Astrocyte of the cerebellum (primary cell): ENCODE results near the gene TMEM131.
"Not testable (repeated sequence)": the region's sequence is repeated elsewhere in the genome, so short reads cannot be mapped to it uniquely, and the experiment has no call there.

Source experiments
- DNase-seq: peaks from one replicate; pipeline ENCODE4 v3.0.0-alpha.2; 2011; ENCODE audit warnings: low read depth
- H3K4me3 ChIP-seq: 2 replicates; pipeline ENCODE4 v1.5.1; 2011; ENCODE audit warnings: mild to moderate bottlenecking, low read depth, low read length, moderate library complexity
- in situ Hi-C: cut with HindIII; loops from 2 replicates; pipeline ENCODE4 v1.10.0; 2017; ENCODE audit warnings: low sequenced_read_pairs
- TF ChIP-seq, protein P1 (sequence below): IDR thresholded peaks from 2 replicates; pipeline ENCODE4 v1.5.1; 2012; ENCODE audit warnings: low read length, low read depth, moderate library complexity, mild to moderate bottlenecking; ENCODE audit errors: missing control alignments

TMEM131 gene

DNA sequence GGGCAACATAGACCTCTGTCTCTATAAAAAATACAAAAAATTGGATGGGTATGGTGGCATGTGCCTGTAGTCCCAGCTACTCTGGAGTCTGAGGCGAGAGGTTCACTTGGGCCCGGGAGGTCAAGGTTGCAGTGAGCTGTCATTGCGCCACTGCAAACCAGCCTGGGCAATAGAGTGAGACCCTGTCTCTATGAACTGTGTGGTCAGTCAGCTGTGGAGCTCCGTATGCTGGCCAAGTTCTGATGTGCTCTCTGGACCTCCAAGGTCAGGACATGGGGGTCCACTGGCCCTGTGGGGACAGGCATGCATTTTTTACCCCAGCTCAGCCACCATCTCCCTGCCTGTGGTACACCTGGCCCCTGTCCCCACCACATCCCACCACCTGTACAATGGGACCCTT lies 71.6 kb downstream of the TMEM131 start:
- in situ Hi-C loops: no loop called here
- DNase-seq: no peak
- H3K4me3 ChIP-seq: no peak overlapping the region
- TF ChIP-seq, protein P1, sequence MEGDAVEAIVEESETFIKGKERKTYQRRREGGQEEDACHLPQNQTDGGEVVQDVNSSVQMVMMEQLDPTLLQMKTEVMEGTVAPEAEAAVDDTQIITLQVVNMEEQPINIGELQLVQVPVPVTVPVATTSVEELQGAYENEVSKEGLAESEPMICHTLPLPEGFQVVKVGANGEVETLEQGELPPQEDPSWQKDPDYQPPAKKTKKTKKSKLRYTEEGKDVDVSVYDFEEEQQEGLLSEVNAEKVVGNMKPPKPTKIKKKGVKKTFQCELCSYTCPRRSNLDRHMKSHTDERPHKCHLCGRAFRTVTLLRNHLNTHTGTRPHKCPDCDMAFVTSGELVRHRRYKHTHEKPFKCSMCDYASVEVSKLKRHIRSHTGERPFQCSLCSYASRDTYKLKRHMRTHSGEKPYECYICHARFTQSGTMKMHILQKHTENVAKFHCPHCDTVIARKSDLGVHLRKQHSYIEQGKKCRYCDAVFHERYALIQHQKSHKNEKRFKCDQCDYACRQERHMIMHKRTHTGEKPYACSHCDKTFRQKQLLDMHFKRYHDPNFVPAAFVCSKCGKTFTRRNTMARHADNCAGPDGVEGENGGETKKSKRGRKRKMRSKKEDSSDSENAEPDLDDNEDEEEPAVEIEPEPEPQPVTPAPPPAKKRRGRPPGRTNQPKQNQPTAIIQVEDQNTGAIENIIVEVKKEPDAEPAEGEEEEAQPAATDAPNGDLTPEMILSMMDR: no peak

DNA sequence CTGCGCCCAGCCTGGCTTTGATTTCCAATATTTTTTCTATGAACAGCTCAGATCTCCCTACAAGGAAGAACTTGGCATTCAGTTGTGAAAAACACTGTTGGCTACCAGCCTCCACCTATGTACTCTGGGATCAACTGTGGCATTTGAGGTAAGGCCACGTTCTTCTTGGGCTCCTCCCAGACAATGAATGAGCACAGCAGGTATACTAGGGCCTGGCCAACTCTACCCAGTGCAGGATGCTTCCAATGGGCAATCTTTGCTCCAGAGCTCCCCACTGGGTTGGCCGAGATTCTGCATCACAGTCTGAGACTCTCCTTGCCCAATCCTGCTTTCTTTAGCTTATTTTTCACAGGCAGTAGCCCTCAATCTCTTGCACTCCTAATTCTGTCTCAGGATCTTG lies 75.9 kb downstream of the TMEM131 start:
- TF ChIP-seq, protein P1: no peak
- no peak overlapping the region for H3K4me3 ChIP-seq
- DNase-seq: no peak
- in situ Hi-C loops: no loop called here

DNA sequence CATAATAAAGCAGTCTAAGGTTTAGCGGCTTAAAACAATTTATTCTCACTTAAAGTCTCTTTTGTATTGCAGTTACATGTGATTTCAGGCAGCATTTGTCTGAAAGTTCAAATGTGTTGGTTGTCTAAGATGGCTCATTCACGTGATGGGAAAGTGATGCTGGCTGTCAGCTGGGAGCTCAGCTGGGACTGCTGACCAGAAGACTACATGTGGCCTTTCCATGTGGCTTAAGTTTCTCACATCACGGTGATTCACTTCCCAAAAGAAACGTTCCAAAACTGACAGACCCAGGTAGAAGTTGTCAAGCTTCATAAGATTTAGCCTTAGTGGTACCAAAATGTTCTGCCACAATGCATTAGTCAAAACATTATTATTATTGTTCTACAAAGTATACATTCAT lies 76.9 kb downstream of the TMEM131 start:
- no peak overlapping the region for H3K4me3 ChIP-seq
- in situ Hi-C loops: no loop called here
- DNase-seq: no peak
- TF ChIP-seq, protein P1: no peak

DNA sequence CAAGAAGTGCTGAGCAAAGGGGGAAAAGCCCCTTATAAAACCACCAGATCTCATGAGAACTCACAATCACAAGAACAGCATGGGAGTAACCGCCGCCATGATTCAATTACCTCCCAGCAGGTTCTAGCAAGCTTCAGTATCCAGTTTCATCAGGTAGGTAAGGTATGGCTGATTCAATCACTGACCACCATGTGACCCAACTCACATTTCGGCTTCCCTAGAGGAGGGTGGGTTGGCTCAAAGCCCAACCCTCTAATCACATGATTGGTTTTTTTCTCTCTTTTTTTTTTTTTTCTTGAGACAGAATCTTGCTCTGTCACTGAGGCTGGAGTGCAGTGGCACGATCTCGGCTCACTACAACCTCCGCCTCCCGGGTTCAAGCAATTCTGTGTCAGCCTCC lies 78.1 kb downstream of the TMEM131 start:
- in situ Hi-C loops: not testable (repeated sequence)

DNA sequence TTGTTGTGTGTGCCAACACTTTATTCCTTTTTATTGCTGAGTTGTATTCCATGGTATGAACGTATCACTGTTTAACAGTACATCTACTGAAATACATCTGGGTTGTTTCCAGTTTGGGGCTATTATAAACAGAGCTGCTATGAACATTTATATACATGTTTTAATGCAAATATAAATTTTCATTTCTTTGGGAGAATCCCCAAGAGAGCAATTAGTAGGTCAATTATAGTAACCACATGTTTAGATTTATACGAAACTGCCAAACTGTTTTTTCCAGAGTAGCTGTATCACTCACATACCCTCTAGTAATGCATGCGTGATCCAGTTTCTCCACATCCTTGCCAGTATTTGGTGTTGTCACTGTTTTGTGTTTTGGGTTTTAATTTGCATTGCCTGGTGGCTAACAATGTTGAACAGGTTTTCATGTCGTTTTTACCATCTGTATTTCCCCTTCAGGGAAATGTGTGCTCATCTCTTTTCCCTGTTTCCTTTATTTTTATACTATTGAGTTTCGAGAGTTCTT lies 81.0 kb downstream of the TMEM131 start:
- H3K4me3 ChIP-seq: no peak overlapping the region
- TF ChIP-seq, protein P1: no peak
- in situ Hi-C loops: no loop called here
- no peak for DNase-seq

More for the DNA sequence above, 78.1 kb downstream of the TMEM131 start:
- not testable (repeated sequence) for H3K4me3 ChIP-seq, DNase-seq

DNA sequence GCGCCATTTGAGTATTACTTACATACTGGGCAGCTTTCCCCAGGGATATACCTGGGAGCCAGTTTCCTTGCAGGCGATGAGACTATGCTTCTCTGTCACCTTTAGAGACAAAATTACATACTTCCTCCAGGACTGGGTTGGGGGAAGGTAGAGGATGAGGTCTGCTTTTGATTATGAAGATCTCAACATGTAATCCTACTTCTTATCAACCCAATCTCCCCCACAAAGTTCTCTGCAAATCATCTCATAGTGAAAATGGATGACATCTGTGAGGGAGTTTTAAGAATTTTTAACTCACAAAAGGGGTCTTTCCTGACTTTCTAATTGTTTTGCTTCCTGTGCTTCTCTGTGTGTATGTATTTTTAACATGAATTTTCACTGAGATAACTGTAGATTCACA lies 81.9 kb downstream of the TMEM131 start:
- TF ChIP-seq, protein P1: no peak
- no peak for DNase-seq
- in situ Hi-C loops: no loop called here
- no peak overlapping the region for H3K4me3 ChIP-seq

DNA sequence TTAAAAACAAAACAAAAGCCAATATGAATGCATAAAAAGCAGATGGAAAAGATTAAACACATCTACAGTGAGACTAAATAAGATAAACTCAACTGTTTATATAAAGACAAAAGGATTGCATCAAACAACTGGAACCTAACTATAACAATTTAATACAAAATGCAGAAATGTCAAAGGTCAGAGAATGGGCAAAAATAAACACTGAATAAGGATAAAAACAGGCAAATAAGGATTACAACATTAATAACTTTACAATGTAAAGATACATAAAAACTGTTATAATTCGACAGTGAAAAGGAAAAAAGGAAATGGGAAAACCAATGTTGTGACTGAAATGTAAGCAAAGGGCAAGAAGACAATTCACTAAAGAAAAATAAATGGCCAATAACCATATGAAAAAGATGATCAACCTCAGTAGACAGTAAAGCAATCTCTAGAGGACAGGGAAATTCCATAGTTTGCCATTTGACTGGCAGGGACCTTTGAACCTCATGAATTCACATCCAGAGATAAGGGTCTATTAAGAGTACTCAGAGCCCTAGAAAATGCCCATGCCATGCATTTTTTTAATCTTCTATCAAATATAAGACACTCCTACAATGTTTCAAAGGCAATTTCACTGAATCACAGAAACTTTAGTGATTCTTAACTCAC lies 83.7 kb downstream of the TMEM131 start:
- DNase-seq: no peak
- H3K4me3 ChIP-seq: no peak overlapping the region
- in situ Hi-C loops: no loop called here
- TF ChIP-seq, protein P1: no peak
